GM12878 (cell line): Measurements from ENCODE around the gene CACNA1D. TPM values are rescaled to one million over a fixed set of nuclear protein-coding genes. Genes with fewer than 3 reads are reported as not detected.
A peak's percentile ranks its signal among the peaks of the same experiment; 100 is the strongest.

Experiments used
- ATAC-seq: fragments of 200-7000 bp; cut with Tn5 transposase; 3 replicates; pipeline ENCODE4 v1.9.1; 2020; ENCODE audit warnings: mild to moderate bottlenecking, moderate library complexity
- BruUV-seq: library from RNA; stranded (reverse); fragments of 400-500 nt; replicated peaks from 2 replicates; lab custom pipeline; 2021; lab: Mats Ljungman, UMichigan
- CTCF ChIA-PET: fragments of 300-600 bp; sonication (Branson Sonifier 250); formaldehyde crosslinking; extraction: SDS; loops from one replicate; lab custom pipeline; 2021; ENCODE audit warnings: inconsistent platforms; lab: Yijun Ruan, JAX
- POLR2A ChIA-PET: fragments of 350-600 bp; formaldehyde crosslinking; extraction: SDS; loops from one replicate; lab custom pipeline; 2021; ENCODE audit warnings: inconsistent platforms; lab: Charles Lee
- RAD21 ChIA-PET: fragments of 300-600 bp; sonication (Branson Sonifier 250); formaldehyde crosslinking; loops from one replicate; lab custom pipeline; 2023; ENCODE audit warnings: antibody characterized with exemption; ENCODE audit not compliant: unreplicated experiment; lab: Charles Lee
- SMC1A ChIA-PET: fragments of 300-600 bp; sonication (Branson Sonifier 250); formaldehyde crosslinking; loops from one replicate; lab custom pipeline; 2023; ENCODE audit not compliant: unreplicated experiment, uncharacterized antibody; lab: Charles Lee
- DNase-seq: peaks from one replicate; pipeline ENCODE4 v3.0.0-alpha.2; 2011; ENCODE audit warnings: low read depth, low spot score
- FAIRE-seq: peaks from 3 replicates; lab custom pipeline; 2011; peaks lifted over from hg19 to GRCh38; lab: Jason Lieb, UNC
- H2AFZ ChIP-seq: 2 replicates; pipeline ENCODE4 v1.6.0; 2011; ENCODE audit warnings: low read depth, low read length, control low read depth; ENCODE audit not compliant: control insufficient read depth
- H3K27ac ChIP-seq: 2 replicates; pipeline ENCODE4 v1.5.1; 2011; ENCODE audit warnings: control low read depth; ENCODE audit not compliant: control insufficient read depth, insufficient read depth
- H3K27me3 ChIP-seq, 2 experiments: replicated peaks in 1 of 2; 2 replicates each; pipeline versions ENCODE4 v1.6.0 to v1.6.1; 2011; ENCODE audit warnings: low read length in 1 of 2; ENCODE audit not compliant: control insufficient read depth in 2 of 2, insufficient read depth in 2 of 2
- H3K36me3 ChIP-seq, 2 experiments: 2 replicates each; pipeline ENCODE4 v1.5.1; 2011; ENCODE audit warnings: low read length in 1 of 2; ENCODE audit not compliant: control insufficient read depth in 2 of 2, insufficient read depth in 2 of 2
- H3K4me1 ChIP-seq: 2 replicates; pipeline ENCODE4 v1.6.1; 2011; ENCODE audit warnings: mild to moderate bottlenecking, low read length, moderate library complexity, mixed read lengths; ENCODE audit not compliant: control insufficient read depth, insufficient read depth
- H3K4me2 ChIP-seq: 2 replicates; pipeline ENCODE4 v1.6.0; 2011; ENCODE audit warnings: control low read depth; ENCODE audit not compliant: control insufficient read depth, insufficient read depth
- H3K4me3 ChIP-seq: fragments of 200-600 bp; sonication (generic); 2 replicates; pipeline ENCODE4 v1.5.1; 2016
- H3K79me2 ChIP-seq: 2 replicates; pipeline ENCODE4 v1.6.0; 2011; ENCODE audit warnings: low read length; ENCODE audit not compliant: control insufficient read depth, insufficient read depth
- H3K9ac ChIP-seq: 2 replicates; pipeline ENCODE4 v1.8.0; 2011; ENCODE audit warnings: low read length, control low read depth, mixed read lengths; ENCODE audit not compliant: control insufficient read depth, insufficient read depth
- H3K9me3 ChIP-seq: replicated peaks from 3 replicates; pipeline ENCODE4 v1.5.1; 2011; ENCODE audit warnings: mild to moderate bottlenecking, low read length; ENCODE audit not compliant: control insufficient read depth, insufficient read depth
- H4K20me1 ChIP-seq: 2 replicates; pipeline ENCODE4 v1.6.0; 2011; ENCODE audit not compliant: control insufficient read depth, insufficient read depth
- BCL3 ChIP-seq: IDR thresholded peaks from 2 replicates; pipeline ENCODE4 v1.6.1; 2011; ENCODE audit warnings: borderline replicate concordance, low read depth, mild to moderate bottlenecking, moderate library complexity, low read length; ENCODE audit not compliant: insufficient read depth, poor library complexity, severe bottlenecking
- EGR1 ChIP-seq, 2 experiments: IDR thresholded peaks; 1 replicate in 1 of 2; 2 replicates in 1 of 2; pipeline ENCODE4 v1.6.1; 2011 to 2012; ENCODE audit warnings: low read depth in 2 of 2, low read length in 2 of 2, borderline replicate concordance in 1 of 2, mild to moderate bottlenecking in 1 of 2, moderate library complexity in 1 of 2
- EP300 ChIP-seq, 2 experiments: fragments of 150-350 bp in 1 of 2; IDR thresholded peaks; 2 replicates each; pipeline ENCODE4 v1.6.1; 2011 to 2012; ENCODE audit warnings: low read depth in 2 of 2, low read length in 2 of 2, borderline replicate concordance in 1 of 2, improper control_type of control experiment in 1 of 2, inconsistent platforms in 1 of 2; ENCODE audit not compliant: control insufficient read depth in 1 of 2
- EZH2 ChIP-seq: IDR thresholded peaks from 2 replicates; pipeline ENCODE4 v1.6.1; 2012; ENCODE audit warnings: low read depth, mild to moderate bottlenecking, control low read depth, inconsistent platforms, low read length, borderline replicate concordance; ENCODE audit not compliant: control insufficient read depth
- FOXK2 ChIP-seq: fragments of 450-650 bp; IDR thresholded peaks from 2 replicates; pipeline ENCODE4 v1.6.1; 2017; ENCODE audit warnings: mild to moderate bottlenecking, moderate library complexity
- HDGF ChIP-seq: fragments of 450-650 bp; IDR thresholded peaks from 2 replicates; pipeline ENCODE4 v1.6.1; 2016; ENCODE audit warnings: antibody characterized with exemption
- IRF5 ChIP-seq: fragments of 450-650 bp; IDR thresholded peaks from 2 replicates; pipeline ENCODE4 v1.6.1; 2017; ENCODE audit warnings: borderline replicate concordance
- MYB ChIP-seq: fragments of 150-350 bp; IDR thresholded peaks from 2 replicates; pipeline ENCODE4 v1.6.1; 2014; ENCODE audit warnings: mild to moderate bottlenecking, low read depth, low read length, borderline replicate concordance
- PBX3 ChIP-seq: IDR thresholded peaks from 2 replicates; pipeline ENCODE4 v1.6.1; 2011; ENCODE audit warnings: mild to moderate bottlenecking, low read depth, low read length, moderate library complexity; ENCODE audit not compliant: insufficient replicate concordance
- POU2F2 ChIP-seq: IDR thresholded peaks from 3 replicates; pipeline ENCODE4 v1.6.1; 2011; ENCODE audit warnings: low read depth, mild to moderate bottlenecking, low read length, borderline replicate concordance
- RCOR1 ChIP-seq: conservative IDR thresholded peaks from 2 replicates; pipeline ENCODE4 v1.6.1; 2012; ENCODE audit warnings: low read depth, low read length, improper control_type of control experiment
- SIX5 ChIP-seq: IDR thresholded peaks from 2 replicates; pipeline ENCODE4 v1.6.1; 2011; ENCODE audit warnings: mild to moderate bottlenecking, low read depth, low read length, moderate library complexity; ENCODE audit not compliant: severe bottlenecking
- STAT1 ChIP-seq: fragments of 450-650 bp; conservative IDR thresholded peaks from 2 replicates; pipeline ENCODE4 v1.6.1; 2014; ENCODE audit warnings: antibody characterized with exemption, mild to moderate bottlenecking
- SUPT20H ChIP-seq: IDR thresholded peaks from 2 replicates; pipeline ENCODE4 v1.6.1; 2011; ENCODE audit warnings: low read depth, mild to moderate bottlenecking, low read length, moderate library complexity, borderline replicate concordance; ENCODE audit not compliant: control insufficient read depth
- TCF12 ChIP-seq: IDR thresholded peaks from 2 replicates; pipeline ENCODE4 v1.6.1; 2011; ENCODE audit warnings: low read depth, mild to moderate bottlenecking, low read length
- ZZZ3 ChIP-seq: IDR thresholded peaks from 2 replicates; pipeline ENCODE4 v1.6.1; 2011; ENCODE audit warnings: low read depth; ENCODE audit not compliant: control insufficient read depth, insufficient read length
- WGBS: methylation state at CpG from one replicate; pipeline ENCODE4 v1.1.6; 2016; ENCODE audit warnings: low lambda C conversion rate; ENCODE audit not compliant: insufficient replicate concordance, insufficient coverage; ENCODE audit errors: missing lambda C conversion rate; 5-methylcytosine and 5-hydroxymethylcytosine counted together
- in situ Hi-C: fragments of 300-500 bp; cut with MboI; formaldehyde crosslinking; loops from 9 replicates; pipeline ENCODE4 v1.14.3; 2018; ENCODE audit warnings: mixed read lengths
- intact Hi-C: fragments of 100-400 bp; cut with micrococcal nuclease; formaldehyde crosslinking; loops from one replicate; pipeline ENCODE4 v1.14.2; 2022; ENCODE audit not compliant: unreplicated experiment
- polyA plus RNA-seq, 11 experiments: library from polyadenylated mRNA; depleted of rRNA in 4 of 11; unstranded in 6 of 11; stranded (reverse) in 5 of 11; fragments of >200 nt; fragmentation: Nextera tagmentation in 4 of 11; fragmentation: Illumina TruSeq in 1 of 11; extraction: Ambion mirVana in 4 of 11; extraction: Trizol in 1 of 11; gene quantifications; 1 replicate in 1 of 11; 2 replicates in 10 of 11; pipeline versions ENCODE4 v1.2.1 to v1.2.3, GENCODE V29; 2011 to 2016; ENCODE audit warnings: inconsistent platforms in 2 of 11, missing spikeins in 2 of 11, low read depth in 1 of 11
- total RNA-seq, 4 experiments: library from RNA; depleted of rRNA in 3 of 4; stranded (reverse); fragments of >200 nt in 3 of 4; fragmentation: Illumina TruSeq in 1 of 4; extraction: Trizol in 1 of 4; gene quantifications; 2 replicates each; pipeline versions ENCODE4 v1.2.1 to v1.2.3, GENCODE V29; 2013 to 2021

The CACNA1D gene
- total and polyA plus RNA-seq, 10 of the 15 experiments (the other 5 are each of a cell fraction or from before 2014, with no cell fraction given), result 0.21 to 24.4 (median 1.6) TPM

GRCh38 chr3:53650424-53650823 is 156.0 kb downstream of the CACNA1D start (continued):
- TF ChIP-seq BCL3 (no peak), MYB (no peak), EGR1 (IDR thresholded peaks at IDR 0.05; ENCODE audit: borderline replicate concordance in 1 of 2, low read depth in 2 of 2, low read length in 2 of 2) (no peak), SUPT20H (no peak), EP300 (IDR thresholded peaks at IDR 0.05; ENCODE audit: borderline replicate concordance in 1 of 2, control insufficient read depth in 1 of 2, low read depth in 2 of 2, low read length in 2 of 2) (peak; percentile 50 to 77; a peak in 3 of 4 replicates), RCOR1 (no peak), STAT1 (no peak)

GRCh38 chr3:53650928-53651661 is 156.7 kb downstream of the CACNA1D start:
- H3K79me2 ChIP-seq, result no peaks in the 10 kb centered on the region
- in situ Hi-C loops (no loop called here), intact Hi-C loops (loop anchor here (2.0 kb wide), 1 partner anchor 96 kb away; no protein-coding TSS in a partner anchor)
- BruUV-seq, result TSS peak; percentile 67
- peaks cover 2% of the 10 kb centered on the region; the same call in 2 of the 3 replicates for H3K9me3 ChIP-seq
- H4K20me1 ChIP-seq, result no peaks in the 10 kb centered on the region
- RAD21 ChIA-PET, result interaction anchor here (0.6 to 1.8 kb wide), 7 partner anchors 9 to 96 kb away, joined by 3 to 7 read pairs (median 3); no protein-coding TSS in a partner anchor
- H2AFZ ChIP-seq, result no peak overlapping the region
- H3K9ac ChIP-seq, result no peak overlapping the region
- DNase-seq (peak; percentile 4), FAIRE-seq (peak; percentile 74), ATAC-seq (peak; percentile 52)
- peak overlapping the region; percentile 45; the same call in 1 of the 2 replicates for H3K4me2 ChIP-seq
- SMC1A ChIA-PET, result interaction anchor here (0.6 to 1.9 kb wide), 13 partner anchors 18 to 274 kb away, joined by 3 to 13 read pairs (median 3); no protein-coding TSS in a partner anchor
- WGBS, result 3% methylated on average over 4 of the region's 5 CpGs
- CTCF ChIA-PET, result interaction anchor here (0.5 to 1.4 kb wide), 6 partner anchors 21 to 1239 kb away, joined by 3 to 4 read pairs (median 3); no protein-coding TSS in a partner anchor
- H3K27ac ChIP-seq, result no peak overlapping the region
- H3K27me3 ChIP-seq, result no peaks in the 10 kb centered on the region
- H3K4me1 ChIP-seq, result peaks cover 12% of the 10 kb centered on the region
- no peaks in the 10 kb centered on the region for H3K36me3 ChIP-seq
- H3K4me3 ChIP-seq, result no peak overlapping the region; the same call in 1 of the 2 replicates
- POLR2A ChIA-PET, result interaction anchor here (0.6 to 1.4 kb wide), 9 partner anchors 27 to 324 kb away, joined by 3 to 12 read pairs (median 4); no protein-coding TSS in a partner anchor
- TF ChIP-seq POU2F2 (no peak), PBX3 (no peak), IRF5 (no peak), ZZZ3 (no peak), HDGF (no peak), SIX5 (no peak), TCF12 (no peak), FOXK2 (no peak), EZH2 (no peak), MYB (no peak)
